ENCODE data around the gene GLIPR1. TPM values are rescaled to one million over a fixed set of nuclear protein-coding genes. Genes with fewer than 3 reads are reported as not detected.
"Not testable (repeated sequence)": the region's sequence is repeated elsewhere in the genome, so short reads cannot be mapped to it uniquely, and the experiment has no call there.

The GLIPR1 gene
- polyA plus RNA-seq, 10 donors: 9.4 to 16.9 (median 11.8) TPM

GRCh38 chr12:75511116-75512048 lies 30.8 kb downstream of the GLIPR1 start, which contains the start of gene KRR1:
KRR1 (minus strand) TSS chr12:75511609; CDS start chr12:75511597, 12 bp downstream.
- peak; percentile 98 to 99 (median 99) for DNase-seq

DNA sequence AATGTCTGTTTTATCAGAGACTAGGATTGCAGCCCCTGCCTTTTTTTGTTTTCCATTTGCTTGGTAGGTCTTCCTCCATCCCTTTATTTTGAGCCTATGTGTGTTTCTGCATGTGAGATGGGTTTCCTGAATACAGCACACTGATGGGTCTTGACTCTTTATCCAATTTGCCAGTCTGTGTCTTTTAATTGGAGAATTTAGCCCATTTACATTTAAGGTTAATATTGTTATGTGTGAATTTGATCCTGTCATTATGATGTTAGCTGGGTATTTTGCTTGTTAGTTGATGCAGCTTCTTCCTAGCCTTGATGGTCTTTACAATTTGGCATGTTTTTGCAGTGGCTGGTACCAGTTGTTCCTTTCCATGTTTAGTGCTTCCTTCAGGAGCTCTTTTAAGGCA lies 40.7 kb downstream of the GLIPR1 start:
- not testable (repeated sequence) for DNase-seq

GRCh38 chr12:75522124-75522523 lies 41.6 kb downstream of the GLIPR1 start:
- DNase-seq: not testable (repeated sequence)

DNA sequence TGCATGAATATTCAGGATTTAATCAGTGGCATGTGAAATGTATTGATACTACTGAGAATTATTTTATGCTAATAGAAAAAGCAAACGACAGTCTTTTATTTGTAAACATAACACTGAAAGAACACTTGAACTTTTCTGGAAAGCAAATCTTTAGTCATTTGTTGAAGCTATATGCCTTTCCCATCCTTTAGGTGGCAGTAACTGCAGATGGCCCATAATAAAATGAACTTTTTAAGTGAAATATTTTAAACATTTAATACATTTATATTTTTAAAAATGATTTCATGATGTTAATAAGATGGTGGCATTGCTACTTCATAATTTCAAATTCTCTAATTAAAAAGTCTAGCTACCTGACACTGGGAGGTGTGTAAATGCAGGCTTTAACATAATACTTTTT lies 44.7 kb downstream of the GLIPR1 start:
- DNase-seq: no peak

DNA sequence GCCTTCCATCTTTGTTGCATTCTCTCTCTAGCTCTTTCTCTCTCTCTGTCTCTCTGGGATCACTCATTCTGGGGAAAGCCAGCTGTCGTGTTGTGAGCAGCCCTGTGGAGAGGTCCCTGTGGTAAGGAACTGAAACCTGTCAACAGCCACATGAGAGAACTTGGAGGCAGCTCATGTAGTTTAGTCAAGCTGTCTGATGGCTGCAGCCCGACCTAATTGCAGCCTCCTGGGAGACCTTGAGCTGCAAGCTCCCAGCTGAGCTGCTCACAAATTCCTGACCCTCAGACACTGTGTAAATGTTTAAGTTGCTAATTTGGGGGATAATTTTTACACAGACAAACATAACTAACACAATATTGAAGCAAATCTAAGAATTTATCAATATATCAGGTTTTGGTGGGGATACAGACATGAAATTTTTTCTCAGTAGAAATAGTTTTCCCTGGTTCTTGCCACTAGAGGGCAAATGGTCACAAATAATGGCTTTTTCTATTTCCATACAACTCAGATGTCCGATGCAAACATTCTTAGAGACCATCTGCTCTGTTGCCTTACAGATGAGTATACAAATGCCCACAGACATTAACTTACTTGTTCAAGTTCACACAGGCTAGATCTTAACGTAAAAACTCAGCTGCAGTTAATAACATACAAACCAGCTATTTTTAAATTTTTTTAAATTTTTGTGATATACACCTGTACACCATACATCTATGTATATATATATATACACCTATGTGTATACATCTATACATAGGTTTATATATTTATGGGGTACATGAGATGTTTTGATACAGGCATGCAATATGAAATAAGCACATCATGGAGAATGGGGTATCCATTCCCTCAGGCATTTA lies 46.3 kb downstream of the GLIPR1 start:
- DNase-seq: peak; percentile 56 to 77 (median 57)

- DNase-seq: no peak
Measured at GRCh38 chr12:75528272-75528671, 47.7 kb downstream of the GLIPR1 start.

DNA sequence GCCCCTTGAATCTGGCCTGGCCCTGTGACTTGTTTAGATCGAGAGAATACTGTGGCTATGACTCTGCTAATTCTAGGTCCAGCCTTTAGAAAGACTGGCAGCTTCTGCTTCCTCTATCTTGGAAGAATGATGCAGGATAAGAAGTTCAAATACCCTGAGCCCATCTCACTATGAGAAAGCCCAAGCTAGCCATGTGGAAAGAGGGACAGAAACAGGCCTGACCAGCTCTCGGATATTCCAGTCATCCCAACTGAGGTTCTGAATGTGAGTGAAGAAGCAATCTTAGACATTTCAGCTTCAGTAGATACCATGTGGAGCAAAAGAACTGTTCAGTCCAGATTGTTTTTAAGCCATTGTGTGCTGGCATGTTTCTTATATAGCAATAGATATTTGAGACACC lies 48.1 kb downstream of the GLIPR1 start:
- no peak for DNase-seq

- DNase-seq: no peak
Measured at GRCh38 chr12:75529316-75529715, 48.8 kb downstream of the GLIPR1 start.

- DNase-seq: no peak
Measured at GRCh38 chr12:75529826-75530225, 49.3 kb downstream of the GLIPR1 start.

- DNase-seq: no peak
Measured at GRCh38 chr12:75533239-75533638, 52.7 kb downstream of the GLIPR1 start.

GRCh38 chr12:75539889-75540288 lies 59.3 kb downstream of the GLIPR1 start:
- DNase-seq: no peak

DNA sequence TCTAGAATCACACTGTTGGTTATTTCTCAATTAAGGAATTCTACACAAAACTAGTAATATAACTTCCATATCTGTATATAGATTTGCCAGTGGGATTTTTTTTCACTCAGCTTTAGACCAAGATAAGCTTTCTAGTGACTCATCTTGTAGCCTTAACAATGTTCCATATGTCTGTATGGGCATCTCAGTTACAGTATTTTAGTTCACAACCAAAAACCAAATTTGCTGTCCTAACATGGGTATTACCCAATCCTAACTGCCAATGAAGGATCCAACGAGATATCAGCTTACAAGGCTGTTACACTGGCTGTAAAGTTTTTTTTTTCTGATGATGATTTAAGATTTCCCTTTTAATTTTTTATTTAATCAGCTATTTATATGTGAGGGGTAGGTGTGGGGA lies 62.4 kb downstream of the GLIPR1 start:
- no peak for DNase-seq

DNA sequence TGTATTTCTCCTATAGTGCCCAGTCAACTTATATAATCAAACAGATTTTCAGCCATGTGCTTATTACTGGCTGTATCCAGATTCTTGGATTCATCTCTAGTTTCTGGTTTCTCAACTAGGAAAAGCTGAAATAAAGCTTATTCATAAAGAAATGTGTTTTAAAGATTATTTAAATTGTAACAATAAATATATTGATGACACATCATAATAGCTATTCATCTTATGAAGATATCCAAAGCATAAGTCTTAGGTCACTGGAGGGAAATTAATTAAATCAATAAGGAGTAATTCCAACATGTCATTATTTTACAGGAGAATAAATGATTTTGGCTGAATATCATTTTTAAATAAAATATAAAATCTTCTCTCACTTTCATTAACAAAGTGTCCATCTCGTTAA lies 63.0 kb downstream of the GLIPR1 start:
- DNase-seq: no peak

DNA sequence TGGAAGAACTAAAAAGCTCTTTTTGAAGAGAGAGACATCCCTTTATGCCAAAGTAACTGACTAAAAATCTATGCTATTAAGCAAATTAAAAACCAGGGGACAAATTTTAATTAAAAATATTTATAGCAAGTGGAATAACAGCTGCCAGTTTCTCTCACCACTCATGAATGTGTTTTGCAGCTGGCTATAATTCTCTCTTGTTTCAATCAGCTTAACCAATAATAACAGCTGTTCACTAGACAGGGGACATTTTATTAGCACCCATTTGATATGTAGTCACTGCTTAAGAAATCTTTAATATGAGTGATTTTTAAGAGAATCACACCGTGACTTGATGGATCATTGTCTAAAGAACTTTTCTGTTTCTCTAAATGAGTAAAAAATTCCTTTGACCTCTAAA lies 65.1 kb downstream of the GLIPR1 start:
- no peak for DNase-seq

GRCh38 chr12:75548879-75549278 lies 68.3 kb downstream of the GLIPR1 start:
- no peak for DNase-seq

- DNase-seq: no peak
Measured at GRCh38 chr12:75549989-75550388, 69.4 kb downstream of the GLIPR1 start.

GRCh38 chr12:75550401-75551240 lies 70.1 kb downstream of the GLIPR1 start:
- peak; percentile 64 to 82 (median 65) for DNase-seq

DNA sequence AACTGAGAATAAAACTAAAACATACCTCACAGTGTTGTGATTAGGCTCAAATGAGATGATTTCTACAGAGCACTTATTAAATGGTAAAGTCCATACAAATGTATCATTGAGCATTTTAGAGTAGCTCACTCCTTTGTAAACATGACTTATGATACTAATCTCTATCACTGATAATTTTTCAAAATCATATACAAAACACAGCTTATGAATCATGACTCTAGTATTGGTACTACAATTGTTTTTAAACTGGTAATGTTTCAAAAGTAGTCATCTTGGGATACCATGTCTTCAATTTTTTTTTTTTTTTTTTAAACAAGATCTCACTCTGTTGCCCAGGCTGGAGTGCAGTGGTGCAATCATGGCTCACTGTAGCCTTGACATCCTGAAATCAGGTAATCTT lies 70.9 kb downstream of the GLIPR1 start:
- no peak for DNase-seq

DNA sequence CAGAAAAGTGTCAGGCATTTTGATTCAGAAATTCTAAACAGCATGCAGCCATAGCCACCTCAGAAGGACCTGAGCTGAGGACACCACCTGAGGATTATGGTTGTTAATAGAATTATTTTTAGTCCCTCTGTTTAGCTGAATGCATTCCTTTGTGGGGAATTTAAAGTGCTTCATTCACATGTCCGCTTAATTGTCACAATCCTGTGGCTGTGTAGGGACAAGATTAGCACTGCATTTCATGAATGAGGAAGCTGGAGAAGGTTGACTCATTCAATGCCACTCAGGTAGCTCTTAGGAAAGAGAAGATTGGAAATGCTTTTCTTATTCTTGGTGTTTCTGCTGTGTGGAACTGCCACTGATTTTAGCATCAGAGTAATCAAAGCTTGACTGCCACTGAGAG lies 72.8 kb downstream of the GLIPR1 start:
- no peak for DNase-seq

Measured in muscle of back (tissue), 11 donors.